Endothelial cell of umbilical vein (primary cell): ENCODE results near the gene KAT14. TPM values are rescaled to one million over a fixed set of nuclear protein-coding genes. Genes with fewer than 3 reads are reported as not detected.

Source experiments
- BruUV-seq: library from RNA; stranded (reverse); fragments of 400-500 nt; replicated peaks from 2 replicates; lab custom pipeline; 2021; lab: Mats Ljungman, UMichigan
- CTCF ChIA-PET: fragments of 300-600, 350-600 bp; sonication (Branson Sonifier 250); formaldehyde crosslinking; loops from one replicate; lab custom pipeline; 2021; ENCODE audit warnings: antibody characterized with exemption, inconsistent platforms; lab: Charles Lee
- POLR2A ChIA-PET: fragments of 300-600, 350-600 bp; sonication (Branson Sonifier 250); formaldehyde crosslinking; loops from one replicate; lab custom pipeline; 2021; ENCODE audit warnings: antibody characterized with exemption, inconsistent platforms; lab: Charles Lee
- DNase-seq: peaks from one replicate; pipeline ENCODE4 v3.0.0-alpha.2; 2011; ENCODE audit warnings: low read depth, low spot score
- FAIRE-seq: peaks from 2 replicates; lab custom pipeline; 2011; peaks lifted over from hg19 to GRCh38; lab: Jason Lieb, UNC
- H2AFZ ChIP-seq: 2 replicates; pipeline ENCODE4 v1.6.0; 2012; ENCODE audit warnings: low read depth, low read length, control low read depth, inconsistent platforms
- H3K27ac ChIP-seq: 2 replicates; pipeline ENCODE4 v1.5.1; 2011; ENCODE audit warnings: low read depth, mild to moderate bottlenecking, control low read depth, low read length, moderate library complexity; ENCODE audit not compliant: insufficient read depth
- H3K27me3 ChIP-seq, 2 experiments: 2 replicates each; pipeline versions ENCODE4 v1.6.0 to v1.6.1; 2011; ENCODE audit warnings: low read length in 2 of 2, mixed read lengths in 1 of 2; ENCODE audit not compliant: control insufficient read depth in 2 of 2, insufficient read depth in 2 of 2
- H3K36me3 ChIP-seq, 2 experiments: 2 replicates in 1 of 2; 3 replicates in 1 of 2; pipeline ENCODE4 v1.5.1; 2011; ENCODE audit warnings: low read length in 2 of 2, mild to moderate bottlenecking in 1 of 2, moderate library complexity in 1 of 2; ENCODE audit not compliant: control insufficient read depth in 2 of 2, insufficient read depth in 2 of 2; ENCODE audit errors: extremely low read depth in 1 of 2
- H3K4me1 ChIP-seq: 3 replicates; pipeline ENCODE4 v1.5.1; 2011; ENCODE audit warnings: mild to moderate bottlenecking, low read length; ENCODE audit not compliant: control insufficient read depth, insufficient read depth; ENCODE audit errors: extremely low read depth
- H3K4me2 ChIP-seq: 2 replicates; pipeline ENCODE4 v1.6.1; 2011; ENCODE audit warnings: low read length, control low read depth, mixed read lengths; ENCODE audit not compliant: insufficient read depth
- H3K4me3 ChIP-seq, 3 experiments: fragments of 200-600 bp in 1 of 3; sonication (generic), shearing (Covaris generic) in 1 of 3; replicated peaks in 1 of 3; 2 replicates each; pipeline ENCODE4 v1.5.1; 2011 to 2016; ENCODE audit warnings: control low read depth in 3 of 3, low read length in 3 of 3, mild to moderate bottlenecking in 2 of 3, inconsistent platforms in 1 of 3, low read depth in 1 of 3, moderate library complexity in 1 of 3; ENCODE audit not compliant: insufficient read depth in 1 of 3
- H3K79me2 ChIP-seq: 2 replicates; pipeline ENCODE4 v1.6.0; 2012; ENCODE audit warnings: low read length, inconsistent platforms; ENCODE audit not compliant: control insufficient read depth, insufficient read depth
- H3K9ac ChIP-seq: replicated peaks from 2 replicates; pipeline ENCODE3; 2011; ENCODE audit warnings: low read length, control low read depth; ENCODE audit not compliant: insufficient read depth; ENCODE audit errors: extremely low read depth
- H3K9me1 ChIP-seq: replicated peaks from 3 replicates; pipeline ENCODE4 v1.6.0; 2011; ENCODE audit warnings: mild to moderate bottlenecking, low read length; ENCODE audit not compliant: control insufficient read depth, insufficient read depth; ENCODE audit errors: extremely low read depth
- H3K9me3 ChIP-seq: replicated peaks from 2 replicates; pipeline ENCODE4 v1.5.1; 2012; ENCODE audit warnings: low read length, inconsistent platforms; ENCODE audit not compliant: control insufficient read depth, insufficient read depth
- H4K20me1 ChIP-seq: replicated peaks from 2 replicates; pipeline ENCODE3; 2011; ENCODE audit warnings: mild to moderate bottlenecking, low read length; ENCODE audit not compliant: control insufficient read depth, insufficient read depth; ENCODE audit errors: extremely low read depth
- CTCF ChIP-seq, 2 donors: IDR thresholded peaks; 1 replicate in 1 of 2; 2 replicates in 1 of 2; pipeline ENCODE4 v1.5.1; 2011; ENCODE audit warnings: low read length in 2 of 2, mild to moderate bottlenecking in 2 of 2, moderate library complexity in 2 of 2, control low read depth in 1 of 2, inconsistent platforms in 1 of 2, low read depth in 1 of 2; ENCODE audit not compliant: insufficient read depth in 1 of 2; ENCODE audit errors: extremely low read depth in 1 of 2
- EZH2 ChIP-seq: IDR thresholded peaks from 2 replicates; pipeline ENCODE4 v1.6.1; 2012; ENCODE audit warnings: borderline replicate concordance, low read depth, mild to moderate bottlenecking, moderate library complexity, low read length, inconsistent platforms; ENCODE audit not compliant: severe bottlenecking
- FOS ChIP-seq: IDR thresholded peaks from 2 replicates; pipeline ENCODE4 v1.6.1; 2011; ENCODE audit warnings: mild to moderate bottlenecking, low read length, moderate library complexity, borderline replicate concordance; ENCODE audit not compliant: insufficient read depth
- GATA2 ChIP-seq: IDR thresholded peaks from 2 replicates; pipeline ENCODE4 v1.7.0; 2011; ENCODE audit warnings: low read depth, mild to moderate bottlenecking, moderate library complexity, mixed read lengths, low read length; ENCODE audit not compliant: insufficient read length, insufficient read depth
- JUN ChIP-seq: IDR thresholded peaks from 2 replicates; pipeline ENCODE4 v1.6.1; 2011; ENCODE audit warnings: borderline replicate concordance, low read depth; ENCODE audit not compliant: insufficient read length, insufficient read depth
- MAX ChIP-seq: IDR thresholded peaks from 2 replicates; pipeline ENCODE4 v1.6.1; 2011; ENCODE audit not compliant: insufficient read depth, insufficient read length
- MYC ChIP-seq: IDR thresholded peaks from one replicate; pipeline ENCODE4 v1.6.1; 2011; ENCODE audit warnings: mild to moderate bottlenecking, low read depth, low read length
- POLR2A ChIP-seq: IDR thresholded peaks from 2 replicates; pipeline ENCODE4 v1.6.1; 2012; ENCODE audit warnings: low read depth, mild to moderate bottlenecking, control low read depth, low read length
- POLR2AphosphoS5 ChIP-seq: IDR thresholded peaks from 2 replicates; pipeline ENCODE4 v1.6.1; 2012; ENCODE audit warnings: low read depth, mild to moderate bottlenecking, control low read depth, low read length, moderate library complexity; ENCODE audit not compliant: insufficient read depth
- dilution Hi-C: fragments of 300-500 bp; cut with MboI; formaldehyde crosslinking; loops from one replicate; pipeline ENCODE4 v1.15.0; 2019; ENCODE audit warnings: low sequenced_read_pairs; ENCODE audit not compliant: extremely low pct_ligation_motif_present
- intact Hi-C: fragments of 100-400 bp; cut with micrococcal nuclease; formaldehyde crosslinking; loops from one replicate; pipeline ENCODE4 v1.10.0; 2022
- polyA plus RNA-seq, 4 experiments: library from polyadenylated mRNA; depleted of rRNA in 3 of 4; stranded (reverse) in 3 of 4; unstranded in 1 of 4; fragments of >200 nt; gene quantifications; 2 replicates each; pipeline versions ENCODE4 v1.2.1 to v1.2.3, GENCODE V29; 2011 to 2012; ENCODE audit warnings: missing spikeins in 1 of 4
- total RNA-seq: library from RNA; stranded (reverse); gene quantifications from 2 replicates; pipeline ENCODE4 v1.2.3, GENCODE V29; 2021

The KAT14 gene
- total and polyA plus RNA-seq, 2 donors (not counting 3 experiments of a cell fraction or from before 2014, with no cell fraction given) = 6.7 to 11.7 TPM

- H3K9me3 ChIP-seq = no peaks in the 10 kb centered on the region
- dilution Hi-C loops (no loop called here), intact Hi-C loops (no loop called here)
- no peaks in the 10 kb centered on the region for H4K20me1 ChIP-seq
- BruUV-seq = no TSS peak
- no peak for FAIRE-seq
- no peak overlapping the region for H2AFZ ChIP-seq
- no peaks in the 10 kb centered on the region for H3K9me1 ChIP-seq
- H3K4me1 ChIP-seq = no peaks in the 10 kb centered on the region
- no peaks in the 10 kb centered on the region for H3K27me3 ChIP-seq
- H3K79me2 ChIP-seq = no peaks in the 10 kb centered on the region
- H3K4me2 ChIP-seq = no peak overlapping the region
- no peak overlapping the region for H3K27ac ChIP-seq
- peaks cover 0 to 13% of the 10 kb centered on the region in 2 experiments for H3K36me3 ChIP-seq
- no peak overlapping the region for H3K4me3 ChIP-seq
- TF ChIP-seq GATA2 = no peak
- TF ChIP-seq MYC = no peak
- no peak for TF ChIP-seq CTCF (IDR thresholded peaks at IDR 0.05; ENCODE audit: extremely low read depth in 1 of 2, insufficient read depth in 1 of 2, low read depth in 1 of 2, low read length in 2 of 2)
- POLR2A ChIA-PET = no interaction called here
- no peak overlapping the region for H3K9ac ChIP-seq
- CTCF ChIA-PET = interaction anchor here (1.3 kb wide), 1 partner anchor 16 kb away, joined by 4 read pairs; no protein-coding TSS in a partner anchor
- no peak for DNase-seq
These were observed 50.8 kb downstream of the KAT14 start for GRCh38 chr20:18188434-18188833.

- H3K4me2 ChIP-seq = no peak overlapping the region
- peaks cover 0 to 11% of the 10 kb centered on the region in 2 experiments for H3K36me3 ChIP-seq
- intact Hi-C loops (no loop called here), dilution Hi-C loops (no loop called here)
- H3K27me3 ChIP-seq = no peaks in the 10 kb centered on the region
- no peak overlapping the region for H2AFZ ChIP-seq
- no peak overlapping the region for H3K4me3 ChIP-seq
- H4K20me1 ChIP-seq = no peaks in the 10 kb centered on the region
- POLR2A ChIA-PET = no interaction called here
- TF ChIP-seq MYC (no peak), POLR2AphosphoS5 (no peak), CTCF (IDR thresholded peaks at IDR 0.05; ENCODE audit: extremely low read depth in 1 of 2, insufficient read depth in 1 of 2, low read depth in 1 of 2, low read length in 2 of 2) (no peak), GATA2 (no peak), MAX (no peak), FOS (no peak), POLR2A (no peak), EZH2 (no peak), JUN (no peak)
- DNase-seq (no peak), FAIRE-seq (no peak)
- H3K9ac ChIP-seq = no peak overlapping the region
- CTCF ChIA-PET = no interaction called here
- no peaks in the 10 kb centered on the region for H3K9me1 ChIP-seq
- no peaks in the 10 kb centered on the region for H3K79me2 ChIP-seq
- no peak overlapping the region for H3K27ac ChIP-seq
- no peaks in the 10 kb centered on the region for H3K9me3 ChIP-seq
- no TSS peak for BruUV-seq
- H3K4me1 ChIP-seq = no peaks in the 10 kb centered on the region
These were observed 52.9 kb downstream of the KAT14 start for GRCh38 chr20:18190338-18191233.
